Measurements from ENCODE around the gene FHDC1.

GRCh38 chr4:153028535-153028934, 92.4 kb downstream of the FHDC1 start:
- no peak for TF ChIP-seq POLR2A (IDR thresholded peaks at IDR 0.05; ENCODE audit: low read depth, low read length)
- no peak for TF ChIP-seq POLR2AphosphoS5 (IDR thresholded peaks at IDR 0.05; ENCODE audit: low read depth, low read length)
- no peak for TF ChIP-seq TAF1 (IDR thresholded peaks at IDR 0.05; ENCODE audit: borderline replicate concordance, low read depth, low read length)
